Measurements from ENCODE around the gene XPNPEP3.
"Not testable (repeated sequence)": the region's sequence is repeated elsewhere in the genome, so short reads cannot be mapped to it uniquely, and the experiment has no call there.

XPNPEP3 gene

GRCh38 chr22:40857309-40857855, 434 bp downstream of the XPNPEP3 start:
- DNase-seq, result peak in 1 of 5 donors; percentile 6

GRCh38 chr22:40862013-40862412, 5.1 kb downstream of the XPNPEP3 start, which contains the start of gene DNAJB7:
TSS of gene DNAJB7 (minus strand) at chr22:40862113. CDS start at chr22:40861994, 119 bp downstream.
- DNase-seq, result no peak

GRCh38 chr22:40862537-40862936, 5.6 kb downstream of the XPNPEP3 start:
- DNase-seq, result no peak

GRCh38 chr22:40867109-40867508, 10.2 kb downstream of the XPNPEP3 start:
- DNase-seq, result no peak

GRCh38 chr22:40868379-40868778, 11.4 kb downstream of the XPNPEP3 start:
- not testable (repeated sequence) for DNase-seq

GRCh38 chr22:40874016-40874415, 17.1 kb downstream of the XPNPEP3 start:
- DNase-seq, result no peak

- DNase-seq, result no peak
Measured at GRCh38 chr22:40875111-40875510, 18.2 kb downstream of the XPNPEP3 start.

GRCh38 chr22:40876907-40877306, 20.0 kb downstream of the XPNPEP3 start:
- no peak for DNase-seq

GRCh38 chr22:40877488-40877887, 20.5 kb downstream of the XPNPEP3 start:
- no peak for DNase-seq

- no peak for DNase-seq
Measured at GRCh38 chr22:40878922-40879321, 22.0 kb downstream of the XPNPEP3 start.

GRCh38 chr22:40889116-40889515, 32.2 kb downstream of the XPNPEP3 start:
- no peak for DNase-seq

GRCh38 chr22:40890881-40891280, 33.9 kb downstream of the XPNPEP3 start:
- DNase-seq, result no peak

- DNase-seq, result no peak
Measured at GRCh38 chr22:40894417-40894816, 37.5 kb downstream of the XPNPEP3 start.

GRCh38 chr22:40898850-40899357, 42.0 kb downstream of the XPNPEP3 start:
- DNase-seq, result peak in 2 of 5 donors; percentile 13 to 66

GRCh38 chr22:40904101-40904500, 47.2 kb downstream of the XPNPEP3 start:
- DNase-seq, result no peak

GRCh38 chr22:40908895-40909294, 51.9 kb downstream of the XPNPEP3 start:
- no peak for DNase-seq

GRCh38 chr22:40911772-40912171, 54.8 kb downstream of the XPNPEP3 start:
- no peak for DNase-seq

- not testable (repeated sequence) for DNase-seq
Measured at GRCh38 chr22:40912987-40913386, 56.0 kb downstream of the XPNPEP3 start.

- DNase-seq, result no peak
Measured at GRCh38 chr22:40919446-40919845, 62.5 kb downstream of the XPNPEP3 start.

GRCh38 chr22:40920526-40920925, 63.6 kb downstream of the XPNPEP3 start:
- no peak for DNase-seq

GRCh38 chr22:40922484-40923303, 65.7 kb downstream of the XPNPEP3 start:
- DNase-seq, result peak in 2 of 5 donors; percentile 19 to 68

GRCh38 chr22:40928657-40929056, 71.7 kb downstream of the XPNPEP3 start:
- no peak for DNase-seq

GRCh38 chr22:40932396-40932795, 75.4 kb downstream of the XPNPEP3 start:
- no peak for DNase-seq

GRCh38 chr22:40939202-40939601, 82.3 kb downstream of the XPNPEP3 start:
- no peak for DNase-seq
